ENCODE data around the gene SEZ6L.

DNA sequence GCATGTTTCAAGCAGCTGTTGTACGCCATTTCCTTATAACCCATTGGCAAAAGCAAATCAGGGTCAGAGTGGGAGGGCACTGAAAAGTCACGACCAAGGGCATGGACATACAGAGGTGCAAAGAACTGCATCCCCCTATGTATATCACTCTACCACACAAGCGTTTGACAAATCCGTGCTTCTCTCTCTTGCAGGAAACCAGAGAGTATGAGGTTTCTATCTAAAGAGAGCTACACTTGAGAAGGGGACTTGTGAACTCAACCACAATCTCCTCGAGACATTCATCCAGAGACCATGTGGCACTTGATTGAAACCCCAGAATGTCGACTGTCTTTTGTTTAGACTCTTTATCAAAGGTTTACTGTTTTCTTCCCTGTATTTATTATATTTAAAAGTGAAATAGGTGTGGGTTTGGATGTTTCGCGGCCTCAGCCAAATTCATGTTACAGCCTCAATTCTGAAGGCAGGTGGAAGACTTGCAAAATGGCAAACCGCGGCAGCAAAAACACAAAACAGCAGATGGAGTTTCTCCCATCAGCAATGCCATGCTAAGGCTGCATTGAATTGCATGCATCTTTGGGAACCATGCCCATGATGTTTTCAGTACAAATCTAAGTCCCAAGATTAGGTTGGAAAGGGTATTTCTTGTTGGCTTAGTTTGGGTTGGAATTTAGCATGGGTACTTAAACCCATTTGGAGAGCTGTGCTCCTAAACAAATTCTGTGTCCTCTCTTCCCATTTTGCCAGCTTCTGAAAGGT lies 211.0 kb downstream of the SEZ6L start:
- TF ChIP-seq CTCF (IDR thresholded peaks at IDR 0.05) (no peak), POLR2A (IDR thresholded peaks at IDR 0.05) (no peak)
